IMR-90 (cell line): ENCODE results near the gene IFFO2. TPM values are rescaled to one million over a fixed set of nuclear protein-coding genes. Genes with fewer than 3 reads are reported as not detected.

Source experiments
- ATAC-seq: fragments of 200-7000 bp; cut with Tn5 transposase; 2 replicates; pipeline ENCODE4 v1.9.1; 2020; ENCODE audit warnings: low read depth, mild to moderate bottlenecking, moderate library complexity
- BruUV-seq: library from RNA; stranded (reverse); fragments of 400-500 nt; replicated peaks from 2 replicates; lab custom pipeline; 2021; lab: Mats Ljungman, UMichigan
- CTCF ChIA-PET: fragments of 300-600 bp; formaldehyde crosslinking; extraction: SDS; loops from one replicate; lab custom pipeline; 2021; ENCODE audit warnings: antibody characterized with exemption; lab: Yijun Ruan, JAX
- POLR2A ChIA-PET: fragments of 300-600 bp; sonication (Branson Sonifier 250); formaldehyde crosslinking; loops from one replicate; lab custom pipeline; 2022; ENCODE audit warnings: antibody characterized with exemption; ENCODE audit not compliant: unreplicated experiment; lab: Charles Lee
- DNase-seq: peaks from one replicate; pipeline ENCODE4 v3.0.0; 2013
- H2AFZ ChIP-seq: replicated peaks from 2 replicates; pipeline ENCODE3; 2013; ENCODE audit warnings: low read length, mild to moderate bottlenecking; ENCODE audit not compliant: poor library complexity
- H2AK5ac ChIP-seq: 2 replicates; pipeline ENCODE4 v1.6.1; 2013; ENCODE audit warnings: low read depth, low read length, inconsistent platforms
- H2AK9ac ChIP-seq: replicated peaks from 2 replicates; pipeline ENCODE3; 2013; ENCODE audit warnings: mild to moderate bottlenecking, low read depth, low read length, moderate library complexity; ENCODE audit not compliant: poor library complexity
- H2BK120ac ChIP-seq: 2 replicates; pipeline ENCODE4 v1.6.1; 2013; ENCODE audit warnings: low read depth, low read length, inconsistent platforms
- H2BK15ac ChIP-seq: 3 replicates; pipeline ENCODE4 v1.6.1; 2013; ENCODE audit warnings: low read depth, low read length, inconsistent platforms
- H2BK20ac ChIP-seq: 2 replicates; pipeline ENCODE4 v1.6.1; 2013; ENCODE audit warnings: low read depth, mild to moderate bottlenecking, inconsistent platforms, low read length, moderate library complexity
- H2BK5ac ChIP-seq: 2 replicates; pipeline ENCODE4 v1.6.1; 2013; ENCODE audit warnings: mild to moderate bottlenecking, low read depth, low read length, inconsistent platforms; ENCODE audit not compliant: poor library complexity, severe bottlenecking
- H3K14ac ChIP-seq: replicated peaks from 2 replicates; pipeline ENCODE4 v1.6.1; 2013; ENCODE audit warnings: low read depth, low read length, inconsistent platforms
- H3K18ac ChIP-seq: 2 replicates; pipeline ENCODE4 v1.6.1; 2013; ENCODE audit warnings: low read depth, low read length, control low read depth
- H3K23ac ChIP-seq: 2 replicates; pipeline ENCODE4 v1.6.1; 2013; ENCODE audit warnings: low read depth, low read length, inconsistent platforms
- H3K27ac ChIP-seq: 2 replicates; pipeline ENCODE4 v1.5.1; 2013; ENCODE audit warnings: mild to moderate bottlenecking, control low read depth, low read length; ENCODE audit not compliant: insufficient read depth
- H3K27me3 ChIP-seq: 2 replicates; pipeline ENCODE4 v1.6.1; 2013; ENCODE audit warnings: low read length; ENCODE audit not compliant: control insufficient read depth, insufficient read depth
- H3K36me3 ChIP-seq: 2 replicates; pipeline ENCODE4 v1.6.1; 2013; ENCODE audit warnings: low read length, mixed read lengths; ENCODE audit not compliant: control insufficient read depth, insufficient read depth
- H3K4ac ChIP-seq: 2 replicates; pipeline ENCODE4 v1.6.1; 2013; ENCODE audit warnings: low read depth, low read length, inconsistent platforms
- H3K4me1 ChIP-seq: 2 replicates; pipeline ENCODE4 v1.6.1; 2013; ENCODE audit warnings: low read length, mixed read lengths; ENCODE audit not compliant: control insufficient read depth, insufficient read depth
- H3K4me2 ChIP-seq: 2 replicates; pipeline ENCODE4 v1.6.1; 2013; ENCODE audit warnings: low read depth, mild to moderate bottlenecking, control low read depth, low read length, moderate library complexity
- H3K4me3 ChIP-seq: 2 replicates; pipeline ENCODE4 v1.5.1; 2013; ENCODE audit warnings: low read depth, mild to moderate bottlenecking, control low read depth, low read length, moderate library complexity; ENCODE audit not compliant: insufficient read depth
- H3K56ac ChIP-seq: 2 replicates; pipeline ENCODE4 v1.6.1; 2013; ENCODE audit warnings: low read length, inconsistent platforms; ENCODE audit not compliant: insufficient read depth; ENCODE audit errors: extremely low read depth
- H3K79me1 ChIP-seq, 2 experiments: 2 replicates each; pipeline ENCODE4 v1.6.1; 2013; ENCODE audit warnings: low read length in 2 of 2, inconsistent platforms in 1 of 2, low read depth in 1 of 2
- H3K9ac ChIP-seq: 2 replicates; pipeline ENCODE4 v1.6.1; 2013; ENCODE audit warnings: low read depth, low read length, control low read depth
- H3K9me1 ChIP-seq: 2 replicates; pipeline ENCODE4 v1.6.1; 2013; ENCODE audit warnings: low read length, inconsistent platforms; ENCODE audit not compliant: insufficient read depth
- H3K9me3 ChIP-seq: 2 replicates; pipeline ENCODE4 v1.6.1; 2013; ENCODE audit warnings: low read length; ENCODE audit not compliant: control insufficient read depth, insufficient read depth
- H4K20me1 ChIP-seq: 2 replicates; pipeline ENCODE4 v1.6.1; 2013; ENCODE audit warnings: low read length, inconsistent platforms; ENCODE audit not compliant: insufficient read depth
- H4K5ac ChIP-seq: 2 replicates; pipeline ENCODE4 v1.6.1; 2013; ENCODE audit warnings: mild to moderate bottlenecking, low read depth, low read length, control low read depth
- H4K8ac ChIP-seq, 2 experiments: 2 replicates each; pipeline ENCODE4 v1.6.1; 2013; ENCODE audit warnings: low read depth in 2 of 2, low read length in 2 of 2, control low read depth in 1 of 2, inconsistent platforms in 1 of 2
- H4K91ac ChIP-seq: 2 replicates; pipeline ENCODE4 v1.6.1; 2013; ENCODE audit warnings: low read depth, low read length, inconsistent platforms; ENCODE audit not compliant: insufficient read depth
- BHLHE40 ChIP-seq: fragments of 150-350 bp; IDR thresholded peaks from 2 replicates; pipeline ENCODE4 v1.6.1; 2016; ENCODE audit warnings: mild to moderate bottlenecking, low read depth, low read length
- CEBPB ChIP-seq: IDR thresholded peaks from 2 replicates; pipeline ENCODE4 v1.6.1; 2012; ENCODE audit warnings: low read depth, low read length, improper control_type of control experiment
- CHD1 ChIP-seq: IDR thresholded peaks from 2 replicates; pipeline ENCODE4 v1.6.1; 2012; ENCODE audit warnings: low read depth, low read length, improper control_type of control experiment
- FOS ChIP-seq: fragments of 150-350 bp; IDR thresholded peaks from 2 replicates; pipeline ENCODE4 v1.6.1; 2016; ENCODE audit warnings: low read depth, low read length
- MAFK ChIP-seq: IDR thresholded peaks from 2 replicates; pipeline ENCODE4 v1.6.1; 2012; ENCODE audit warnings: low read depth, low read length, improper control_type of control experiment
- MAZ ChIP-seq: IDR thresholded peaks from 2 replicates; pipeline ENCODE4 v1.6.1; 2012; ENCODE audit warnings: low read depth, mild to moderate bottlenecking, low read length, improper control_type of control experiment, moderate library complexity, borderline replicate concordance
- MXI1 ChIP-seq: IDR thresholded peaks from 2 replicates; pipeline ENCODE4 v1.6.1; 2012; ENCODE audit warnings: low read depth, mild to moderate bottlenecking, low read length, moderate library complexity, borderline replicate concordance
- POLR2A ChIP-seq: IDR thresholded peaks from 2 replicates; pipeline ENCODE4 v1.6.1; 2012; ENCODE audit warnings: mild to moderate bottlenecking, low read depth, low read length
- RCOR1 ChIP-seq: IDR thresholded peaks from 2 replicates; pipeline ENCODE4 v1.6.1; 2012; ENCODE audit warnings: mild to moderate bottlenecking, low read length, improper control_type of control experiment; ENCODE audit not compliant: insufficient replicate concordance
- SMC3 ChIP-seq: fragments of 150-350 bp; IDR thresholded peaks from 2 replicates; pipeline ENCODE4 v1.6.1; 2016; ENCODE audit warnings: low read depth, mild to moderate bottlenecking, antibody characterized with exemption, low read length, moderate library complexity
- WGBS, 2 experiments: methylation state at CpG; one replicate each; pipeline versions ENCODE4 v1.1.5 to v1.1.7; 2013; ENCODE audit warnings: missing lambda C conversion rate in 2 of 2; ENCODE audit not compliant: insufficient read length in 1 of 2; ENCODE audit errors: extremely low coverage in 2 of 2; 5-methylcytosine and 5-hydroxymethylcytosine counted together
- dilution Hi-C: fragments of 300-500 bp; cut with HindIII; formaldehyde crosslinking; loops from one replicate; pipeline ENCODE4 v1.14.3; 2018; ENCODE audit warnings: low sequenced_read_pairs; ENCODE audit not compliant: unreplicated experiment
- in situ Hi-C: fragments of 300-500 bp; cut with MboI; formaldehyde crosslinking; loops from 3 replicates; pipeline ENCODE4 v1.14.3; 2019; ENCODE audit warnings: low sequenced_read_pairs, inconsistent platforms, mixed read lengths
- intact Hi-C: fragments of 100-400 bp; cut with micrococcal nuclease; formaldehyde crosslinking; loops from 2 replicates; pipeline ENCODE4 v1.10.0; 2022
- polyA plus RNA-seq, 3 experiments: library from polyadenylated mRNA; depleted of rRNA; stranded (reverse); fragments of >200 nt; gene quantifications; 2 replicates each; pipeline ENCODE4 v1.2.3, GENCODE V29; 2012; ENCODE audit warnings: low replicate concordance in 1 of 3
- total RNA-seq: library from RNA; depleted of rRNA; stranded (reverse); fragments of >200 nt; gene quantifications from 2 replicates; pipeline ENCODE4 v1.2.3, GENCODE V29; 2012
- TF ChIP-seq, protein P1 (sequence below): fragments of 150-350 bp; IDR thresholded peaks from 2 replicates; pipeline ENCODE4 v1.6.1; 2016; ENCODE audit warnings: low read depth, mild to moderate bottlenecking, low read length, moderate library complexity, borderline replicate concordance
- TF ChIP-seq, protein P2 (sequence below): fragments of 150-350 bp; IDR thresholded peaks from 2 replicates; pipeline ENCODE4 v1.6.1; 2017; ENCODE audit warnings: mild to moderate bottlenecking, antibody characterized with exemption, low read length, low read depth
- TF ChIP-seq, protein P3 (sequence below): conservative IDR thresholded peaks from 2 replicates; pipeline ENCODE4 v1.5.1; 2012; ENCODE audit warnings: mild to moderate bottlenecking, low read depth, low read length, improper control_type of control experiment

Gene IFFO2
- total and polyA plus RNA-seq, 2 of the 4 experiments (the other 2 are of a cell fraction) = 14.5 to 18.2 TPM

DNA sequence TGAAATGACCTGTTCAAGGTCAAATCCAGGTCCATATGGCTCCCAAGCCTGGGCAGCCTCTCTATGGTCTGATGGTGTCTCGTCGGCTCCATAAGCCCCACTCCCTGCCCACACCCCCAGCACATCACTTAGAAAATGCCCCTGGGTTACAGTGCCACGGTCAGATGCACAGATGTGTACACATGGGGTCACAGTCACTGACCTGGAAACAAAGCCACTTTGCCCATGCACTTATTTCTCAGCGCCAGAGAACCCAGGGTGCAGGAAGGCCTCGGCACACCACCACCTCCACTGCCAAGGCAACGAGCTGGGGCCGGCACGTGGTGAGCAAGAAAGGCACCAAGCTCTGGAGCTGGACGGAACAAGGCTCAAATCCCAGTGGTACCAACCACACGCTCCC, 24.7 kb downstream of the IFFO2 start:
- H4K8ac ChIP-seq = no peak overlapping the region
- dilution Hi-C loops (no loop called here), in situ Hi-C loops (no loop called here), intact Hi-C loops (no loop called here)
- no peak overlapping the region for H3K18ac ChIP-seq
- H2BK5ac ChIP-seq = no peak overlapping the region
- no peak overlapping the region for H3K14ac ChIP-seq
- ChIA-PET POLR2A (no interaction called here), CTCF (no interaction called here)
- no peak overlapping the region; the same call in 1 of the 2 replicates for H2BK120ac ChIP-seq
- no CpG with 5 or more reads among the region's 10 CpGs for WGBS, 2 experiments
- no peak overlapping the region for H3K27ac ChIP-seq
- no peak overlapping the region for H3K56ac ChIP-seq
- H2BK20ac ChIP-seq = no peak overlapping the region
- peaks cover 37% of the 10 kb centered on the region for H3K4me1 ChIP-seq
- DNase-seq (no peak), ATAC-seq (no peak)
- H3K4me2 ChIP-seq = no peak overlapping the region
- no peak overlapping the region for H3K23ac ChIP-seq
- peaks cover 35% of the 10 kb centered on the region for H3K9me1 ChIP-seq
- no peak overlapping the region for H2BK15ac ChIP-seq
- H3K79me1 ChIP-seq = peaks cover 25 to 84% of the 10 kb centered on the region in 2 experiments; a peak in 3 of 4 replicates
- no peaks in the 10 kb centered on the region for H3K9me3 ChIP-seq
- no peak overlapping the region for H3K4me3 ChIP-seq
- H2AFZ ChIP-seq = no peak overlapping the region
- peaks cover 34% of the 10 kb centered on the region; the same call in 1 of the 2 replicates for H4K20me1 ChIP-seq
- H2AK9ac ChIP-seq = no peak overlapping the region
- H3K4ac ChIP-seq = no peak overlapping the region; the same call in 1 of the 2 replicates
- no TSS peak for BruUV-seq
- no peak overlapping the region for H4K5ac ChIP-seq
- no peaks in the 10 kb centered on the region for H3K27me3 ChIP-seq
- H2AK5ac ChIP-seq = no peak overlapping the region
- no peak overlapping the region for H4K91ac ChIP-seq
- TF ChIP-seq POLR2A = no peak
- TF ChIP-seq CHD1 = no peak
- no peak for TF ChIP-seq MAFK
- TF ChIP-seq CEBPB = no peak
- TF ChIP-seq, protein P1, sequence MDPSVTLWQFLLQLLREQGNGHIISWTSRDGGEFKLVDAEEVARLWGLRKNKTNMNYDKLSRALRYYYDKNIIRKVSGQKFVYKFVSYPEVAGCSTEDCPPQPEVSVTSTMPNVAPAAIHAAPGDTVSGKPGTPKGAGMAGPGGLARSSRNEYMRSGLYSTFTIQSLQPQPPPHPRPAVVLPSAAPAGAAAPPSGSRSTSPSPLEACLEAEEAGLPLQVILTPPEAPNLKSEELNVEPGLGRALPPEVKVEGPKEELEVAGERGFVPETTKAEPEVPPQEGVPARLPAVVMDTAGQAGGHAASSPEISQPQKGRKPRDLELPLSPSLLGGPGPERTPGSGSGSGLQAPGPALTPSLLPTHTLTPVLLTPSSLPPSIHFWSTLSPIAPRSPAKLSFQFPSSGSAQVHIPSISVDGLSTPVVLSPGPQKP = no peak
- no peak for TF ChIP-seq MXI1
- TF ChIP-seq, protein P2, sequence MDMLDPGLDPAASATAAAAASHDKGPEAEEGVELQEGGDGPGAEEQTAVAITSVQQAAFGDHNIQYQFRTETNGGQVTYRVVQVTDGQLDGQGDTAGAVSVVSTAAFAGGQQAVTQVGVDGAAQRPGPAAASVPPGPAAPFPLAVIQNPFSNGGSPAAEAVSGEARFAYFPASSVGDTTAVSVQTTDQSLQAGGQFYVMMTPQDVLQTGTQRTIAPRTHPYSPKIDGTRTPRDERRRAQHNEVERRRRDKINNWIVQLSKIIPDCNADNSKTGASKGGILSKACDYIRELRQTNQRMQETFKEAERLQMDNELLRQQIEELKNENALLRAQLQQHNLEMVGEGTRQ = no peak
- TF ChIP-seq BHLHE40 = no peak
- TF ChIP-seq FOS = no peak
- TF ChIP-seq, protein P3, sequence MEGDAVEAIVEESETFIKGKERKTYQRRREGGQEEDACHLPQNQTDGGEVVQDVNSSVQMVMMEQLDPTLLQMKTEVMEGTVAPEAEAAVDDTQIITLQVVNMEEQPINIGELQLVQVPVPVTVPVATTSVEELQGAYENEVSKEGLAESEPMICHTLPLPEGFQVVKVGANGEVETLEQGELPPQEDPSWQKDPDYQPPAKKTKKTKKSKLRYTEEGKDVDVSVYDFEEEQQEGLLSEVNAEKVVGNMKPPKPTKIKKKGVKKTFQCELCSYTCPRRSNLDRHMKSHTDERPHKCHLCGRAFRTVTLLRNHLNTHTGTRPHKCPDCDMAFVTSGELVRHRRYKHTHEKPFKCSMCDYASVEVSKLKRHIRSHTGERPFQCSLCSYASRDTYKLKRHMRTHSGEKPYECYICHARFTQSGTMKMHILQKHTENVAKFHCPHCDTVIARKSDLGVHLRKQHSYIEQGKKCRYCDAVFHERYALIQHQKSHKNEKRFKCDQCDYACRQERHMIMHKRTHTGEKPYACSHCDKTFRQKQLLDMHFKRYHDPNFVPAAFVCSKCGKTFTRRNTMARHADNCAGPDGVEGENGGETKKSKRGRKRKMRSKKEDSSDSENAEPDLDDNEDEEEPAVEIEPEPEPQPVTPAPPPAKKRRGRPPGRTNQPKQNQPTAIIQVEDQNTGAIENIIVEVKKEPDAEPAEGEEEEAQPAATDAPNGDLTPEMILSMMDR = no peak
- no peak for TF ChIP-seq SMC3
- no peak for TF ChIP-seq MAZ
- no peak for TF ChIP-seq RCOR1
- H3K36me3 ChIP-seq = no peaks in the 10 kb centered on the region
- no peak overlapping the region for H3K9ac ChIP-seq
